ENCODE results near the gene TRIAP1. TPM values are rescaled to one million over a fixed set of nuclear protein-coding genes. Genes with fewer than 3 reads are reported as not detected.

Gene TRIAP1
- total RNA-seq, 3 donors from 2014 or later = 60.7 to 68.9 (median 66.4) TPM

- no peaks in the 10 kb centered on the region for H3K36me3 Mint-ChIP-seq (ENCODE audit: insufficient read depth)
- peaks cover 3% of the 10 kb centered on the region for H3K4me1 Mint-ChIP-seq (ENCODE audit: low read depth)
- ATAC-seq = no peak
- no peak overlapping the region for H3K4me3 Mint-ChIP-seq
- H3K27me3 Mint-ChIP-seq (ENCODE audit: low read depth) = peaks cover 5% of the 10 kb centered on the region
- DNase-seq = no peak
- no peaks in the 10 kb centered on the region for H3K9me3 Mint-ChIP-seq
These were observed 17.5 kb downstream of the TRIAP1 start for GRCh38 chr12:120428597-120429229.

DNA sequence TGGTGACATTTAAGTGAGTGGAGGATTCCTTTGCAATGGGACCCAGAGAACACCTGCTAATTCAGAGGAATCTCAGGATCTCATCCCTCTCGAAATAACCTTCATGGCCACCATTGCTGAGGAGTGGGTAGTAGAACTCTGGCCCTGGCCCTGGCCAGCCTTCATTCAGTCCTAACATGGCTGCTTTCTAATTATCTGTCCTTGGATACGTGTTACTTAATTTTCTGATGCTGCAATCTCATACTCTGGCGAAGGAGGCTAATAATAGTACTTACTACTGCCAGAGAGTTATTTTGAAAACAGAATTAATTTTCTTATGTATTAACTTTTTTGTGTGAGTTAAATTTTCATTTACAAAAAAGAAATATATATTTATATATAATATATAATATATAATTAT lies 20.4 kb downstream of the TRIAP1 start:
- no peaks in the 10 kb centered on the region for H3K9me3 Mint-ChIP-seq
- H3K4me1 Mint-ChIP-seq (ENCODE audit: low read depth) = peaks cover 2% of the 10 kb centered on the region
- peaks cover 2% of the 10 kb centered on the region for H3K27me3 Mint-ChIP-seq (ENCODE audit: low read depth)
- no peak for ATAC-seq
- no peaks in the 10 kb centered on the region for H3K36me3 Mint-ChIP-seq (ENCODE audit: insufficient read depth)
- no peak for DNase-seq
- no peak overlapping the region for H3K4me3 Mint-ChIP-seq

GRCh38 chr12:120422892-120423456 lies 23.2 kb downstream of the TRIAP1 start:
- no peak overlapping the region for H3K4me3 Mint-ChIP-seq
- H3K4me1 Mint-ChIP-seq (ENCODE audit: low read depth) = no peaks in the 10 kb centered on the region
- H3K27me3 Mint-ChIP-seq (ENCODE audit: low read depth) = no peaks in the 10 kb centered on the region
- no peak for DNase-seq
- H3K36me3 Mint-ChIP-seq (ENCODE audit: insufficient read depth) = no peaks in the 10 kb centered on the region
- no peaks in the 10 kb centered on the region for H3K9me3 Mint-ChIP-seq
- ATAC-seq = no peak

DNA sequence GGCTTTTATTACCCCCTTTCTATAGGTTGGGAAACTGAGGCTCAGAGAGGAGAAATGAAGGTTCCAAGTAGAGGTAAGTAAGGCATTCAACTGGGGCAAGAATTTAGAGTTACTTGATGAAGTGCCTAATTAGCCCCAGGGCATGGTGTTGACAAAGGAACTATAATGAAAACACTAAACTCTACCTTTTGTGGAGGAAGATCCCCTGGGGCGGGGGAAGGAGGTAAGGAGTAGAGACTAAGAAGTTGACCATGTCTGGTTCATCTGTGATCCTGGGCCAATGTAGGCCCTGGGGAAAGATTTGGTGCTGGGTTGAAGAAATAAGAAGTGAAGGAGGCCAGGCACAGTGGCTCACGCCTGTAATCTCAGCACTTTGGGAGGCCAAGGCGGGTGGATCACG lies 24.5 kb downstream of the TRIAP1 start:
- no peak for DNase-seq
- Mint-ChIP-seq H3K36me3 (ENCODE audit: insufficient read depth) (no peaks in the 10 kb centered on the region), H3K4me1 (ENCODE audit: low read depth) (no peaks in the 10 kb centered on the region), H3K4me3 (no peak overlapping the region), H3K27me3 (ENCODE audit: low read depth) (peaks cover 2% of the 10 kb centered on the region), H3K9me3 (no peaks in the 10 kb centered on the region)
- ATAC-seq = no peak

- no peak for DNase-seq
- Mint-ChIP-seq H3K4me3 (no peak overlapping the region), H3K27me3 (ENCODE audit: low read depth) (peaks cover 2% of the 10 kb centered on the region), H3K4me1 (ENCODE audit: low read depth) (no peaks in the 10 kb centered on the region), H3K9me3 (no peaks in the 10 kb centered on the region), H3K36me3 (ENCODE audit: insufficient read depth) (no peaks in the 10 kb centered on the region)
- ATAC-seq = no peak
These were observed 28.1 kb downstream of the TRIAP1 start for GRCh38 chr12:120417917-120418580.

DNA sequence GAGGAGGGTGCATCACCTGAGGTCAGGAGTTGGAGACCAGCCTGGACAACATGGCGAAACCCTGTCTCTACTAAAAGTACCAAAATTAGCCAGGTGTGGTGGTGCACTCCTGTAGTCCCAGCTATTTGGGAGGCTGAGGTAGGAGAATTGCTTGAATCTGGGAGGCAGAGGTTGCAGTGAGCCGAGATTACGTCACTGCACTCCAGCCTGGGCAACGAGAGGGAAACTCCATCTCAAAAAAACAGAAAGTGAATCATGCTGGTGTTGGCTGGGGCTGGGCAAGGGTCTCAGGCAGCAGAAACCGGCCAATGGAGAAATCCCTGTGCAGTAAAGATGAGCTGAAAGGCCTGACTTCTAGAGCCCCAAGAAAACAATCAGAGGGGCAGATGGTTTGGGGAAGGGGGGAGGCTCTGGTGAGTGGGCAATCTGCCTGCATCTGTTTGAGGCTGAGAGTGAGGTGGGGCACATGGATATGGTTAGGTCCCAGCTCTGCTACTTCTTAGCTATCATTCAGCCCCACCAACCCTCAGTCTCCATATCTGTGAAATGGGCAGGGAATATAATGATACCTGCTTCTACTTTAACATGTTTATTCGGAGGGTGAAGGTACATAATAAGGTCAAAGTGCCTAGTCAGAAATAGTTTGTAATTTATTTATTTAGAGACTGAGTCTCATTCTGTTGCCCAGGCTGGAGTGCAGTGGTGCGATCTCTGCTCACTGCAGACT lies 29.5 kb downstream of the TRIAP1 start:
- H3K9me3 Mint-ChIP-seq = no peaks in the 10 kb centered on the region
- no peak overlapping the region for H3K4me3 Mint-ChIP-seq
- no peak for DNase-seq
- no peak for ATAC-seq
- H3K4me1 Mint-ChIP-seq (ENCODE audit: low read depth) = no peaks in the 10 kb centered on the region
- peaks cover 7% of the 10 kb centered on the region for H3K27me3 Mint-ChIP-seq (ENCODE audit: low read depth)
- H3K36me3 Mint-ChIP-seq (ENCODE audit: insufficient read depth) = no peaks in the 10 kb centered on the region

- H3K4me1 Mint-ChIP-seq (ENCODE audit: low read depth) = no peaks in the 10 kb centered on the region
- DNase-seq (no peak), ATAC-seq (no peak)
- H3K36me3 Mint-ChIP-seq (ENCODE audit: insufficient read depth) = no peaks in the 10 kb centered on the region
- no peak overlapping the region for H3K4me3 Mint-ChIP-seq
- H3K27me3 Mint-ChIP-seq (ENCODE audit: low read depth) = peaks cover 7% of the 10 kb centered on the region
- H3K9me3 Mint-ChIP-seq = no peaks in the 10 kb centered on the region
These were observed 32.1 kb downstream of the TRIAP1 start for GRCh38 chr12:120413901-120414695.

- no peaks in the 10 kb centered on the region for H3K9me3 Mint-ChIP-seq
- DNase-seq (no peak), ATAC-seq (no peak)
- peaks cover 6% of the 10 kb centered on the region for H3K27me3 Mint-ChIP-seq (ENCODE audit: low read depth)
- no peaks in the 10 kb centered on the region for H3K36me3 Mint-ChIP-seq (ENCODE audit: insufficient read depth)
- H3K4me1 Mint-ChIP-seq (ENCODE audit: low read depth) = no peaks in the 10 kb centered on the region
- no peak overlapping the region for H3K4me3 Mint-ChIP-seq
These were observed 33.8 kb downstream of the TRIAP1 start for GRCh38 chr12:120412421-120412820.

DNA sequence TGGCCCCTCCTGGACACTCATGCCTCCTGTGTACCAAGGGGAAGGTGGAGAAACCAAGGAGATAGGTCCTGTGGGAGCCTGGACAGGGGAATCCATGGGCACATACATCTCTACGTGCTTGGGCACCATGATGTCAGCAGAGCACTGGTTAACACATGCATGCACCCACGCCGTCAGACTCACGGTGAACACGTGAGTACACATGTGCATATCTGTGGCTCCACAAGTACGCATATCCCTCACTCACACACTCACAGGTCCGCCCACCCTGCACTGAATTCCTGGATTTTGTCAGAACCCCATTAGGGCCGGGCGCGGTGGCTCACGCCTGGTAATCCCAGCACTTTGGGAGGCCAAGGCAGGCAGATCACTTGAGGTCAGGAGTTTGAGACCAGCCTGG lies 37.4 kb downstream of the TRIAP1 start:
- Mint-ChIP-seq H3K4me1 (ENCODE audit: low read depth) (no peaks in the 10 kb centered on the region), H3K4me3 (no peak overlapping the region), H3K27me3 (ENCODE audit: low read depth) (peaks cover 5% of the 10 kb centered on the region)

GRCh38 chr12:120406553-120406952 lies 39.6 kb downstream of the TRIAP1 start:
- no peaks in the 10 kb centered on the region for H3K9me3 Mint-ChIP-seq
- no peak overlapping the region for H3K4me3 Mint-ChIP-seq
- no peaks in the 10 kb centered on the region for H3K36me3 Mint-ChIP-seq (ENCODE audit: insufficient read depth)
- DNase-seq (no peak), ATAC-seq (no peak)
- peaks cover 7% of the 10 kb centered on the region for H3K27me3 Mint-ChIP-seq (ENCODE audit: low read depth)
- H3K4me1 Mint-ChIP-seq (ENCODE audit: low read depth) = no peaks in the 10 kb centered on the region

More for the DNA sequence above, 37.4 kb downstream of the TRIAP1 start:
- Mint-ChIP-seq H3K9me3 (no peaks in the 10 kb centered on the region), H3K36me3 (ENCODE audit: insufficient read depth) (no peaks in the 10 kb centered on the region)
- no peak for DNase-seq
- no peak for ATAC-seq

DNA sequence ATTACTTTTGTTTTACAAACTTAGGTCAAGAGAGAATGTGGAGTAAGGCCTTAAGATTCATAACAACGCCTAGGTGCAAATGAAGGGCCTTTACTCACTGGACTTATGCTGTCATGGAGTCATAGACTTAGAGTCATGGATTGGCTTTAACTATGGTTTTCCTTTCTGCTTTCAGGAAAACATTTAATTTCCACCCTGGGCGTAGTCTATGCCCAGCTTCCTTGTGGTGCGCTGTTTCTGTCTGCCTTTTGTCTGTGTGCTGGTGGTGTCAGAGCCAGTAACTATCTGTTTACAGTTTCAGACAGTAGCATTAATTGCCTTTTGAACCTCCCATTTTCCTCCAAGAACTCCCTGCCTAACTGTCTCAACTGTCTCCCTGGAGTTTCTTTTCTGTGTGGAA lies 40.1 kb downstream of the TRIAP1 start:
- ATAC-seq = no peak
- Mint-ChIP-seq H3K36me3 (ENCODE audit: insufficient read depth) (no peaks in the 10 kb centered on the region), H3K4me1 (ENCODE audit: low read depth) (no peaks in the 10 kb centered on the region), H3K4me3 (no peak overlapping the region), H3K9me3 (no peaks in the 10 kb centered on the region), H3K27me3 (ENCODE audit: low read depth) (peaks cover 7% of the 10 kb centered on the region)
- no peak for DNase-seq

GRCh38 chr12:120404271-120404670 lies 41.9 kb downstream of the TRIAP1 start:
- ATAC-seq = no peak
- H3K4me1 Mint-ChIP-seq (ENCODE audit: low read depth) = no peaks in the 10 kb centered on the region
- H3K36me3 Mint-ChIP-seq (ENCODE audit: insufficient read depth) = no peaks in the 10 kb centered on the region
- peaks cover 12% of the 10 kb centered on the region for H3K27me3 Mint-ChIP-seq (ENCODE audit: low read depth)
- no peaks in the 10 kb centered on the region for H3K9me3 Mint-ChIP-seq
- no peak for DNase-seq
- no peak overlapping the region for H3K4me3 Mint-ChIP-seq

DNA sequence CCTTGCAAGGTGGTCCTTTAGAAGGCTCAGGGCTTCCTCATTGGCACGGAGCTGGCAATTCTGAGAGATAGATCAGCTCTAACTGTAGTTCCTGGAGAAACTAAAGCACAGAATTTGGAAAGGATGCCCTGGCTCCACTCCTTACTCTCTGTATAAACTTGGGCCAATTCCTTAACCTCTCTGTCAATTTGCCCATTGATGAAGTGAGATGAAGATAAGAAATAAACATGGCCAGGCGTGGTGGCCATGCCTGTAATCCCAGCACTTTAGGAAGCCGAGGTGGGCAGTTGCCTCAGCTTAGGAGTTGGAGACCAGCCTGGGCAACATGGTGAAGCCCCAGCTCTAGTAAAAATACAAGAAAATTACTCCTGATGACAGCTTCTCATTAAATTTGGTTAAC lies 42.3 kb downstream of the TRIAP1 start:
- Mint-ChIP-seq H3K4me1 (ENCODE audit: low read depth) (no peaks in the 10 kb centered on the region), H3K4me3 (no peak overlapping the region), H3K9me3 (no peaks in the 10 kb centered on the region), H3K27me3 (ENCODE audit: low read depth) (peaks cover 12% of the 10 kb centered on the region), H3K36me3 (ENCODE audit: insufficient read depth) (no peaks in the 10 kb centered on the region)
- DNase-seq (no peak), ATAC-seq (no peak)

- no peak overlapping the region for H3K4me3 Mint-ChIP-seq
- H3K36me3 Mint-ChIP-seq (ENCODE audit: insufficient read depth) = no peaks in the 10 kb centered on the region
- H3K27me3 Mint-ChIP-seq (ENCODE audit: low read depth) = peaks cover 16% of the 10 kb centered on the region
- no peaks in the 10 kb centered on the region for H3K4me1 Mint-ChIP-seq (ENCODE audit: low read depth)
- ATAC-seq (no peak), DNase-seq (no peak)
- no peaks in the 10 kb centered on the region for H3K9me3 Mint-ChIP-seq
These were observed 44.0 kb downstream of the TRIAP1 start for GRCh38 chr12:120402217-120402616.
